Epithelial cell of proximal tubule (primary cell): ENCODE results near the gene NINJ1. TPM values are rescaled to one million over a fixed set of nuclear protein-coding genes. Genes with fewer than 3 reads are reported as not detected.
"Not testable (repeated sequence)": the region's sequence is repeated elsewhere in the genome, so short reads cannot be mapped to it uniquely, and the experiment has no call there.

Experiments used
- DNase-seq: peaks from one replicate; pipeline ENCODE4 v3.0.0-alpha.2; 2011; ENCODE audit warnings: low read depth
- H3K4me3 ChIP-seq: 2 replicates; pipeline ENCODE4 v1.5.1; 2011; ENCODE audit warnings: low read depth, mild to moderate bottlenecking, low read length
- total RNA-seq: library from RNA; depleted of rRNA; stranded (reverse); fragments of >200 nt; gene quantifications from 2 replicates; pipeline ENCODE4 v1.2.3, GENCODE V29; 2015
- TF ChIP-seq, protein P1 (sequence below): conservative IDR thresholded peaks from 2 replicates; pipeline ENCODE4 v1.5.1; 2012; ENCODE audit warnings: low read depth, mild to moderate bottlenecking, low read length

NINJ1 gene
- total RNA-seq, 1 donor from 2014 or later: 59.0 TPM

GRCh38 chr9:93107825-93108161, 26.3 kb downstream of the NINJ1 start:
- H3K4me3 ChIP-seq: no peak overlapping the region
- TF ChIP-seq, protein P1, sequence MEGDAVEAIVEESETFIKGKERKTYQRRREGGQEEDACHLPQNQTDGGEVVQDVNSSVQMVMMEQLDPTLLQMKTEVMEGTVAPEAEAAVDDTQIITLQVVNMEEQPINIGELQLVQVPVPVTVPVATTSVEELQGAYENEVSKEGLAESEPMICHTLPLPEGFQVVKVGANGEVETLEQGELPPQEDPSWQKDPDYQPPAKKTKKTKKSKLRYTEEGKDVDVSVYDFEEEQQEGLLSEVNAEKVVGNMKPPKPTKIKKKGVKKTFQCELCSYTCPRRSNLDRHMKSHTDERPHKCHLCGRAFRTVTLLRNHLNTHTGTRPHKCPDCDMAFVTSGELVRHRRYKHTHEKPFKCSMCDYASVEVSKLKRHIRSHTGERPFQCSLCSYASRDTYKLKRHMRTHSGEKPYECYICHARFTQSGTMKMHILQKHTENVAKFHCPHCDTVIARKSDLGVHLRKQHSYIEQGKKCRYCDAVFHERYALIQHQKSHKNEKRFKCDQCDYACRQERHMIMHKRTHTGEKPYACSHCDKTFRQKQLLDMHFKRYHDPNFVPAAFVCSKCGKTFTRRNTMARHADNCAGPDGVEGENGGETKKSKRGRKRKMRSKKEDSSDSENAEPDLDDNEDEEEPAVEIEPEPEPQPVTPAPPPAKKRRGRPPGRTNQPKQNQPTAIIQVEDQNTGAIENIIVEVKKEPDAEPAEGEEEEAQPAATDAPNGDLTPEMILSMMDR: no peak
- DNase-seq: no peak

DNA sequence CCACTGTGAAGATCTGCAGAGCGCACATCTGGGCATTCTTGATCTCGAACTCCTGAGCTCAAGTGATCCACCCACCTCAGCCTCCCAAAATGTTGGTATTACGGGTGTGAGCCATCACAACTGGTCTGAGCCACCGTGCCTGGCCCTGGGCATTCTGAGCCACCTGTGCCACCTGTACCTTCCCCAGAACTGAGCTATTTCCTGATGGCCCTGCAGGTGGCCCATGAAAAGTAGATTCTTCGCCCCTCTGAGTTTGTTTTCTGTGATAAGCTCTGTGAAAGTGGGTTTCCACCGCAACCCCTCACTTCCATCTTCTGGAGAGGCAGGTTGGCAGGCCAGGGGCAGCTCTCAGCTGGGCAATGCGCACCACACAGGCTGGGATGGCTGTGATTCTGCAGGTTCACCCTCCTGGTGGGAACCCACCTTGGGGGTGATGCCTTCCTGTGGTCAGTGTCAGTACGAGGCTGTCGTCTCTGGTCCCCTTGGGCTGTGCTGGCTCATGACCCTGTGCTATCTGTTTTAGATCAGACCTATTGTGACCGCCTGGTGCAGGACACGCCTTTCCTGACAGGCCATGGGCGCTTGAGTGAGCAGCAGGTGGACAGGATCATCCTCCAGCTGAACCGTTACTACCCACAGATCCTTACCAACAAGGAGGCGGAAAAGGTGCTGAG, 26.8 kb downstream of the NINJ1 start:
- TF ChIP-seq, protein P1: no peak
- no peak for DNase-seq

DNA sequence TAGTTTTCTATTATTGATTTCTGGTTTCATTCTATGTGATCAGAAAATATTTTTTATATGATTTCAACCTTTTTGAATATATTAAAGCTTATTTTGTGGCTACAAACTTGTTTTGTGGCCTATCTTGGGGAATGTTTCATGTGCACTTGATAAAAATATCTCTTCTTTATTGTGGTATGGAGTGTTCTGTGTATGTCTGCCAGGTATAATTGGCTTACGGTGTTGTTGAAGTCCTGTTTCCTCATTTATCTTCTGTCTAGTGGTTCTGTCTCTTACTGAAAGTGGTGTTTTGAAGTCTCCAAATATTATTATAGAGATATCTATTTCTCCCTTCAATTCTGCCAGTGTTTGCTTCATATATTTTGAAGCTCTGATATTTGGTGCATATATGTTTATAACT, 28.4 kb downstream of the NINJ1 start:
- TF ChIP-seq, protein P1: no peak

More for the DNA sequence above, 26.8 kb downstream of the NINJ1 start:
- no peak overlapping the region for H3K4me3 ChIP-seq

DNA sequence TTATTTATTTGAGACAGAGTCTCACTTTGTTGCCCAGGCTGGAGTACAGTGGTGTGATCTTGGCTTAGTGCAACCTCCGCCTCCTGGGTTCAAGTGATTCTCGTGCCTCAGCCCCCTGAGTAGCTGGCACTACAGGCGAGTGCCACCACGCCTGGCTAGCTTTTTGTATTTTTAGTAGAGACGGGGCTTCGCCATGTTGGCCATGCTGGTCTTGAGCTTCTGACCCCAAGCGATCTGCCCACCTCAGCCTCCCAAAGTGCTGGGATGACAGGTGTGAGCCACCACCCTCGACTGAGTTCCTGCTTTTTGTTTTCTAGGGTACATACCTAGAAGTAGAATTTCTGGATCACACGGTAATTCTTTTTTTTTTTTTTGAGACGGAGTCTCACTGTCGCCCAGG, 33.0 kb downstream of the NINJ1 start:
- not testable (repeated sequence) for DNase-seq, H3K4me3 ChIP-seq

More for the DNA sequence above, 28.4 kb downstream of the NINJ1 start:
- no peak overlapping the region for H3K4me3 ChIP-seq
- no peak for DNase-seq

DNA sequence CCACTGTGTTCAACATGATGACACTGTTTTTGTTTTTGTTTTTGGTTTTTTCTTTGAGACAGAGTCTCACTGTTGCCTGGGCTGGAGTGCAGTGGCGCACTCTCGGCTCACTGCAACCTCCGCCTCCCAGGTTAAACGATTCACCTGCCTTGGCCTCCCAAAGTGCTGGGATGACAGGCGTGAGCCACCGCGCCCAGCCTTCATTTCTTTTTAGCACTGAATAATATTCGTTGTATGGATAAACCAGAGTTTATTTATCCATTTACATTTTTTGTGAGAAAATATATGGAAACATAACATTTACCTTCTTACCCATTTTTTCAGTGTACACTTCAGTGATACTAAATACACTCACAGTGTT, 33.8 kb downstream of the NINJ1 start:
- DNase-seq: no peak
- H3K4me3 ChIP-seq: no peak overlapping the region
- TF ChIP-seq, protein P1: no peak

DNA sequence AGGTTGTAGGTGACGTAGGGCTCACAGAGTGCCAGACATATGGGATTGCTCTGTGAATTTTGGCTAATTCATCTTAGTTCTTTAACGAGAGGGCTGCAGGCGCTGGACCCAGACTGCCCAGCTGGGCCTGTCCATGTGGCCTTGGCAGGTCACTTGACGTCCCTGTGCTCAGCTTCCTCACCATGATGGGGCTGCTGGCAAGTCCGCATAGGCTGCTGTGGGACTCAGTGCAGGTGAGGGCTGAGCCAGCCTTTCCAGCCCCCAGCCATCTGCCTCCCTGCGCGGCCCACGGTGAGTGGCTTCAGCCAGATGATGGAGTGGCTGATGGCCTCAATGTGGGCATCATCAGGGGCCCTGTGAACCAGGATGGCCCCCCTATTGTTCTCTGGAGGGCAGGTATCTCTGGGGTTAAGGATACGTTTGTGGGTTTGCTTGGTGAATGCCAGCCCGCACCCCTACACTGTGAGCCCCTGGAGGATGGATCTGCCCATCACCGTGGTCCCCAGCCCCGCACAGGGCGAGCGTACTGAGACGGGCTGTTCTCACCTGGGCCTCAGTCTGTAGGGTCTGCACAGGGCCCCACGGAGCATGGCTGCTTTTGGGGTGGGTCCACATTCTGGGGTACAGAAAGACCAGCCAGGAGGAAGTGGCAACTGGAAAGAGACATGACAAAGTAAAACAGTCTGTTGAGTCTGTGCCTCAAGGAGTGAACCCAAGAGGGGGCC, 34.3 kb downstream of the NINJ1 start:
- TF ChIP-seq, protein P1: no peak
- no peak for DNase-seq

DNA sequence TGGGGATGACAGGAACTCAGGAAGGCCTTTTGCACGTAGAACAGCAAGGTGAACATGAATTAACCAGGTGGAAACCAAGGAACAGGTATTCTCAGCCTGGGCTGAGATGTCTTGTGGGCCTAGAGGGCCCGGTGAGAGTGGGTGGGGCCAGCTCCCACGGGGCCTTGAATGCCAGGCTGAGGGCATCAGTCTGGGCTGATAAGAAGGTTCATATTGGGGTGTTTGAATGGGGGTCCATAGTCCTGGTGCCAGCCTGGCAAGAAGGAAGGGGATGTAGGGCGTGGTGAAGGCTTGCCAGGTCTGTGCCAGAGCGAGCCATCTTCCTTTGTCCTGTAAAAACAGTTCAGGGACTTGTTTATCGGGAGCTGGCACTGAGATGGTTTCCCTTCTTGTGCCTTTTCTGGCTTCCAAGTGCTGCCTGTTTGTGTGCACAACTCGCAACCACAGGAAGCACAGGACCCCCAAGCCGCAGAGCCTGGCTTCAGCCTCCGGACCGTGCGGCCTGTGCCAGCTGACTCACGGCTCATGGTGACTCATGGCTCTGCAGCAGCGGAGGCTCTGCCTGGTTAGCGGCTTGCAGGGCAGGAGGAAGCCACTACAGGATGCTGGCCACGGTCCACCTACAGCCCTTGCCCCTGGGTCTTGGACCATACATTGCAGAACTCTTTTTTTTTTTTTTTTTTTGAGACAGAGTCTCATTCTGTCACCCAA, 35.7 kb downstream of the NINJ1 start:
- H3K4me3 ChIP-seq: peak overlapping the region; percentile 86
- TF ChIP-seq, protein P1: no peak
- peak; percentile 71 for DNase-seq

More for the DNA sequence above, 34.3 kb downstream of the NINJ1 start:
- no peak overlapping the region for H3K4me3 ChIP-seq
